ENCODE results near the gene KIF21A.

KIF21A gene

GRCh38 chr12:39393890-39394289 is 49.0 kb downstream of the KIF21A start:
- no peak overlapping the region for H3K4me3 ChIP-seq (ENCODE audit: low read depth, low read length)
- in situ Hi-C loops (cut with HindIII; ENCODE audit: low sequenced_read_pairs): no loop called here
- no peak for DNase-seq (ENCODE audit: low read depth, low spot score)
- no peak for TF ChIP-seq CTCF (IDR thresholded peaks at IDR 0.05; ENCODE audit: low read depth, low read length)

DNA sequence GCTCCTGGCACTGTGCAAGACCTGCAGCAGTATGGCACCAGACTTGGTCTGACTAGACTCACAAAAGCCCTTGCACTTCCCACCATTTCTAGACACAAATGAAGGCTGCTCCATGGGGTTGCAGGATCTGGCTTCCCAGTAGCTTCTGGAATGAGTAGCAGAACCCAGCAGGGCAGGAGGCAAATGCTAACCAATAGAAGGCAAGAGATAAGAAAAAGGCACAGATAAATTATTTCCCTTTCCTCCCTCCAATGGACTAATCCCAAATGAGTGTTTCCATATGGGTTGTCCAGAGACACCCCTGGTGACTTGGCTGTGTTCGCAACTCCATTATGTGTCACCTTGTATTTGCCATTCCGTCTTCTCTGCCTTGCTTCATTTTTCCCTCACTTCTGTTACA is 49.7 kb downstream of the KIF21A start:
- TF ChIP-seq CTCF (IDR thresholded peaks at IDR 0.05; ENCODE audit: low read depth, low read length): no peak
- in situ Hi-C loops (cut with HindIII; ENCODE audit: low sequenced_read_pairs): no loop called here
- no peak for DNase-seq (ENCODE audit: low read depth, low spot score)
- no peak overlapping the region for H3K4me3 ChIP-seq (ENCODE audit: low read depth, low read length)

- in situ Hi-C loops (cut with HindIII; ENCODE audit: low sequenced_read_pairs): no loop called here
- DNase-seq (ENCODE audit: low read depth, low spot score): no peak
- no peak overlapping the region for H3K4me3 ChIP-seq (ENCODE audit: low read depth, low read length)
- no peak for TF ChIP-seq CTCF (IDR thresholded peaks at IDR 0.05; ENCODE audit: low read depth, low read length)
These were observed 50.6 kb downstream of the KIF21A start for GRCh38 chr12:39392154-39392925.

GRCh38 chr12:39390752-39391151 is 52.2 kb downstream of the KIF21A start:
- no peak for DNase-seq (ENCODE audit: low read depth, low spot score)
- no peak for TF ChIP-seq CTCF (IDR thresholded peaks at IDR 0.05; ENCODE audit: low read depth, low read length)
- H3K4me3 ChIP-seq (ENCODE audit: low read depth, low read length): no peak overlapping the region
- in situ Hi-C loops (cut with HindIII; ENCODE audit: low sequenced_read_pairs): no loop called here

GRCh38 chr12:39389399-39390150 is 53.3 kb downstream of the KIF21A start:
- no peak overlapping the region for H3K4me3 ChIP-seq (ENCODE audit: low read depth, low read length)
- in situ Hi-C loops (cut with HindIII; ENCODE audit: low sequenced_read_pairs): no loop called here
- no peak for DNase-seq (ENCODE audit: low read depth, low spot score)
- no peak for TF ChIP-seq CTCF (IDR thresholded peaks at IDR 0.05; ENCODE audit: low read depth, low read length)

- in situ Hi-C loops (cut with HindIII; ENCODE audit: low sequenced_read_pairs): no loop called here
- no peak overlapping the region for H3K4me3 ChIP-seq (ENCODE audit: low read depth, low read length)
- TF ChIP-seq CTCF (IDR thresholded peaks at IDR 0.05; ENCODE audit: low read depth, low read length): no peak
- DNase-seq (ENCODE audit: low read depth, low spot score): no peak
These were observed 56.6 kb downstream of the KIF21A start for GRCh38 chr12:39386335-39386734.
